K562 (cell line): ENCODE measurements around the gene CRADD. TPM values are rescaled to one million over a fixed set of nuclear protein-coding genes. Genes with fewer than 3 reads are reported as not detected.

Source experiments
- ATF3 ChIP-seq, 2 experiments: fragments of 450-650 bp in 1 of 2; sonication (generic) in 1 of 2; formaldehyde crosslinking in 1 of 2; IDR thresholded peaks in 1 of 2; conservative IDR thresholded peaks in 1 of 2; 2 replicates each; pipeline versions ENCODE4 v1.6.1 to v1.8.1; 2016 to 2023; ENCODE audit warnings: mild to moderate bottlenecking in 2 of 2, moderate library complexity in 2 of 2, inconsistent platforms in 1 of 2, missing genetic modification reagents in 1 of 2
- BRCA1 ChIP-seq, 2 experiments: fragments of 450-650 bp in 1 of 2; sonication (generic) in 1 of 2; formaldehyde crosslinking in 1 of 2; IDR thresholded peaks; 2 replicates each; pipeline versions ENCODE4 v1.5.0 to v1.6.1; 2017 to 2020; ENCODE audit warnings: mild to moderate bottlenecking in 1 of 2, missing genetic modification reagents in 1 of 2
- E2F3 ChIP-seq: fragments of 250-450 bp; sonication (Bioruptor Pico); IDR thresholded peaks from 2 replicates; pipeline ENCODE4 v1.4.0; 2020; ENCODE audit warnings: mild to moderate bottlenecking
- E2F8 ChIP-seq: fragments of 450-650 bp; IDR thresholded peaks from 2 replicates; pipeline ENCODE4 v1.7.1; 2018; ENCODE audit warnings: mild to moderate bottlenecking, low read depth; ENCODE audit not compliant: partially characterized antibody
- HDAC1 ChIP-seq, 2 experiments: fragments of 450-650 bp; IDR thresholded peaks; 2 replicates each; pipeline ENCODE4 v1.6.1; 2016 to 2017; ENCODE audit warnings: inconsistent platforms in 1 of 2, mild to moderate bottlenecking in 1 of 2, moderate library complexity in 1 of 2
- HSF4 ChIP-seq: fragments of 250-450 bp; sonication (Bioruptor Pico); IDR thresholded peaks from 2 replicates; pipeline ENCODE4 v2.1.2; 2022; ENCODE audit warnings: mild to moderate bottlenecking, moderate library complexity, borderline replicate concordance
- MCM3 ChIP-seq: fragments of 450-650 bp; IDR thresholded peaks from 2 replicates; pipeline ENCODE4 v1.6.1; 2016
- MITF ChIP-seq: IDR thresholded peaks from 2 replicates; pipeline ENCODE4 v1.6.1; 2014; ENCODE audit warnings: antibody characterized with exemption
- NCOA1 ChIP-seq: fragments of 450-650 bp; IDR thresholded peaks from 2 replicates; pipeline ENCODE4 v1.6.1; 2016; ENCODE audit warnings: low read depth
- NFE2L1 ChIP-seq: fragments of 450-650 bp; IDR thresholded peaks from 2 replicates; pipeline ENCODE4 v1.6.1; 2016; ENCODE audit warnings: missing genetic modification characterization, low read depth, mild to moderate bottlenecking, missing compliant biosample characterization, moderate library complexity, borderline replicate concordance
- NFXL1 ChIP-seq: fragments of 450-650 bp; formaldehyde crosslinking; IDR thresholded peaks from 2 replicates; pipeline ENCODE4 v1.4.0; 2021; ENCODE audit warnings: mild to moderate bottlenecking
- NR0B1 ChIP-seq: fragments of 450-650 bp; IDR thresholded peaks from one replicate; pipeline ENCODE4 v1.6.1; 2018; ENCODE audit warnings: mild to moderate bottlenecking, moderate library complexity; ENCODE audit not compliant: partially characterized antibody
- TEAD4 ChIP-seq, 2 experiments: sonication (generic) in 1 of 2; formaldehyde crosslinking in 1 of 2; IDR thresholded peaks; 2 replicates each; pipeline versions ENCODE4 v1.6.1 to v1.8.0; 2012 to 2022; ENCODE audit warnings: borderline replicate concordance in 1 of 2, inconsistent platforms in 1 of 2, low read length in 1 of 2, mild to moderate bottlenecking in 1 of 2, missing genetic modification reagents in 1 of 2
- U2AF1 ChIP-seq: fragments of 200-400 bp; formaldehyde crosslinking; optimal IDR thresholded peaks from 2 replicates; pipeline ENCODE3; 2017; ENCODE audit warnings: mild to moderate bottlenecking, low read depth, low read length, moderate library complexity
- ZNF449 ChIP-seq: fragments of 250-450 bp; sonication (Bioruptor Pico); IDR thresholded peaks from 2 replicates; pipeline ENCODE4 v1.8.0; 2022; ENCODE audit warnings: moderate library complexity, mild to moderate bottlenecking, inconsistent platforms
- ZNF766 ChIP-seq: fragments of 200-800 bp; sonication (Bioruptor generic); conservative IDR thresholded peaks from 2 replicates; pipeline ENCODE4 v1.6.1; 2016; ENCODE audit warnings: missing genetic modification characterization, missing compliant biosample characterization
- polyA plus RNA-seq, 8 experiments: library from polyadenylated mRNA; depleted of rRNA in 4 of 8; stranded (reverse) in 5 of 8; unstranded in 3 of 8; fragments of >200 nt; fragmentation: Nextera tagmentation in 2 of 8; fragmentation: Illumina TruSeq in 1 of 8; extraction: Ambion mirVana in 2 of 8; extraction: Trizol in 1 of 8; gene quantifications; 2 replicates each; pipeline versions ENCODE4 v1.2.1 to v1.2.3, GENCODE V29; 2011 to 2014; ENCODE audit warnings: inconsistent platforms in 1 of 8, missing spikeins in 1 of 8
- total RNA-seq, 7 experiments: library from RNA; depleted of rRNA in 6 of 7; stranded (reverse); fragments of >200 nt in 6 of 7; fragmentation: Illumina TruSeq in 2 of 7; extraction: Trizol in 2 of 7; gene quantifications; 2 replicates each; pipeline versions ENCODE4 v1.2.1 to v1.2.3, GENCODE V29; 2011 to 2021; ENCODE audit warnings: low replicate concordance in 1 of 7

Gene CRADD
- total and polyA plus RNA-seq, 9 of the 15 experiments (the other 6 are each of a cell fraction or from before 2014, with no cell fraction given) = 20.5 to 41.1 (median 25.9) TPM

GRCh38 chr12:93677195-93678064, at the start of gene CRADD (continued):
- TF ChIP-seq TEAD4 (IDR thresholded peaks at IDR 0.05; ENCODE audit: low read length) = peak; percentile 30; the same call in 1 of the 2 replicates
- no peak for TF ChIP-seq TEAD4 (CRISPR knock-in tag; IDR thresholded peaks at IDR 0.05; ENCODE audit: borderline replicate concordance)
- TF ChIP-seq NR0B1 = no peak
- no peak for TF ChIP-seq E2F3 (CRISPR knock-in tag)
- peak; percentile 97 for TF ChIP-seq ZNF766
- peak; percentile 88 for TF ChIP-seq E2F8
- TF ChIP-seq BRCA1 (IDR thresholded peaks at IDR 0.05) = no peak
- no peak for TF ChIP-seq BRCA1 (CRISPR knock-in tag; IDR thresholded peaks at IDR 0.05)
- no peak for TF ChIP-seq NFXL1 (CRISPR knock-in tag)
- TF ChIP-seq ZNF449 = no peak
- no peak for TF ChIP-seq MITF
- TF ChIP-seq NFE2L1 (tag) = no peak
- TF ChIP-seq HSF4 (CRISPR knock-in tag) = no peak
- TF ChIP-seq NCOA1 = no peak
- no peak for TF ChIP-seq U2AF1
- TF ChIP-seq ATF3 (IDR thresholded peaks at IDR 0.05) = no peak
- TF ChIP-seq ATF3 (CRISPR knock-in tag; conservative IDR thresholded peaks at IDR 0.05) = no peak
- 0 out of 4 replicates have a peak, but pooled peaks of 1 of the 2 experiments have one; percentile 36 for TF ChIP-seq HDAC1 (IDR thresholded peaks at IDR 0.05)
- no peak for TF ChIP-seq MCM3
